ENCODE results near the gene NFE2.

GRCh38 chr12:54328595-54329337 is 28.0 kb upstream of the NFE2 start:
- TF ChIP-seq CTCF (IDR thresholded peaks at IDR 0.05 in 4 of 5, conservative IDR thresholded peaks at IDR 0.05 in 1 of 5) (no peak), POLR2A (IDR thresholded peaks at IDR 0.05) (no peak)
